Urinary bladder (tissue), 4 donors: ENCODE results near the gene IZUMO1. TPM values are rescaled to one million over a fixed set of nuclear protein-coding genes. Genes with fewer than 3 reads are reported as not detected.
"Not testable (repeated sequence)": the region's sequence is repeated elsewhere in the genome, so short reads cannot be mapped to it uniquely, and the experiment has no call there.

Source experiments
- DNase-seq: peaks from one replicate; pipeline ENCODE4 v3.0.0-alpha.2; 2015; ENCODE audit errors: extremely low spot score
- H3K27ac ChIP-seq: one replicate; pipeline ENCODE4 v1.5.1; 2013; ENCODE audit warnings: low read depth, mild to moderate bottlenecking, moderate library complexity
- H3K36me3 ChIP-seq: one replicate; pipeline ENCODE4 v1.6.1; 2013; ENCODE audit warnings: mild to moderate bottlenecking, moderate library complexity; ENCODE audit not compliant: insufficient read depth
- H3K4me1 ChIP-seq: one replicate; pipeline ENCODE4 v1.6.1; 2013; ENCODE audit warnings: mild to moderate bottlenecking, moderate library complexity; ENCODE audit not compliant: insufficient read depth
- H3K4me3 ChIP-seq: one replicate; pipeline ENCODE4 v1.5.1; 2013; ENCODE audit warnings: low read depth, low read length
- WGBS: extraction: QIAGEN DNeasy Blood & Tissue Kit; methylation state at CpG from one replicate; pipeline ENCODE4 v1.1.7; 2013; 5-methylcytosine and 5-hydroxymethylcytosine counted together
- polyA plus RNA-seq: library from polyadenylated mRNA; stranded (reverse); fragments of 200-250 nt; gene quantifications from one replicate; pipeline ENCODE4 v1.2.3, GENCODE V29; 2013
- small RNA-seq: library from RNA; depleted of rRNA; stranded (forward); fragments of <200 nt; gene quantifications from one replicate; pipeline ENCODE3, GENCODE V24; 2014
- total RNA-seq: library from RNA; depleted of rRNA; stranded (reverse); fragments of >200 nt; gene quantifications from one replicate; pipeline ENCODE4 v1.2.3, GENCODE V29; 2014
- donor health status: healthy with polysubstance abuse.
- donor health status: healthy.

The IZUMO1 gene
- total and polyA plus RNA-seq, 2 donors = not detected

- no peak overlapping the region for H3K4me3 ChIP-seq
- 98% methylated on average over 23 of the region's 23 CpGs for WGBS
- H3K4me1 ChIP-seq = no peaks in the 10 kb centered on the region
- DNase-seq = no peak
- no peak overlapping the region for H3K27ac ChIP-seq
- no peaks in the 10 kb centered on the region for H3K36me3 ChIP-seq
Observed at GRCh38 chr19:48703316-48703715, 43.4 kb downstream of the IZUMO1 start.

GRCh38 chr19:48702701-48703100, 44.0 kb downstream of the IZUMO1 start:
- no peak overlapping the region for H3K4me3 ChIP-seq
- no peak for DNase-seq
- H3K27ac ChIP-seq = no peak overlapping the region
- WGBS = 91% methylated on average over 13 of the region's 13 CpGs
- no peaks in the 10 kb centered on the region for H3K4me1 ChIP-seq
- H3K36me3 ChIP-seq = no peaks in the 10 kb centered on the region

DNA sequence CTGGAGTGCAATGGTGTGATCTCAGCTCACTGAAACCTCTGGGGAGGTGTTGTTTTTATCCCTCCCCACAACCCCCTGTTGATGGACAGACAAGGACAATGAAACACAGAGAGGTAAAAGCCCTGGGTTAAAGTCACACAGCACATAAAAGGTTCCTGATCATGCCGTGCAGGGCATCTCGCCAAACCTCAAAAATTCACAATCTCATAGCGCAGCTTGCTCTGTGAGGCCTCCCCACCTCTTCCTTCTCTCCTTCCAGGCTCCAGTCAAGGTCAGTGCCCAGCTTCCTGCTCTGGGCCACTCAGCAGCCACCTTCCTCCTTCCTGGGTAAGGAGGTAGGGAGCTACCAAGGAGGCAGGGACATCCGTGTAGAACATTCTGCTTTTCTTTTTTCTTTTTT, 48.7 kb downstream of the IZUMO1 start:
- Histone ChIP-seq H3K27ac (no peak overlapping the region), H3K4me3 (no peak overlapping the region), H3K4me1 (no peaks in the 10 kb centered on the region), H3K36me3 (no peaks in the 10 kb centered on the region)
- WGBS = 51% methylated on average over 4 of the region's 4 CpGs
- DNase-seq = no peak

DNA sequence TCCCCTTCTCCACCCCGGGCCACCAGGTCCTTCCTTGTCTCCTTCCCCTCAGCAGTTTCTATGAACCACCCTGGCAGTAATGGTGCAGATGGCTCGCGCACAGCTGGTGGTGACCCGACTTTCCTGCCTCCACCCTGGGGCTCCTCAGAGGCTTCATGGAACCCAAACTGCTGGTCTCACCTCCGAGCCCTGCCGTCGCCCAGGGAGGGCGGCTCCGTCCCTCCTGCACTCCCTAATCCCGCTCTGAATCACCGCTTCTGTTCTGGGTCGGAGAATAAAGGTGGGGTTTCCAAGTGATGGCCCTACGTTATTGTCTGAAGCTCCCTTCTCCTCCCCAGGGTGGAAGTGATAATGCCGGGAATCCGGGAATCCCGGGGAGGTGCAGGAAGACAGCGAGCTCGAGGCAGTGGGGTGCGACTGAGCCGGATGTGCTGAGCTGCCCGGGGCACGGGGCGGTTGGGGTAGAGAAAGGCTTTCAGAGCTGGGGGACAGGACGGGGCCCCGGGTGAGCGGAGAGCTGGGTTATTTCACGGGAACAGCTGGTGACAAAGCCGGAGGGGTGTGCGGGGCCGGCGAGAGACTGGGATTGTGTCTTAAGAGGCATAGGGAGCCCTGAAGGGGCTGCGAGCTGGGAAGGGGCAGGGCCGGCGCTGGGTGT, 50.2 kb downstream of the IZUMO1 start:
- WGBS = 8% methylated on average over 34 of the region's 34 CpGs
- DNase-seq = no peak
- no peaks in the 10 kb centered on the region for H3K4me1 ChIP-seq
- no peaks in the 10 kb centered on the region for H3K36me3 ChIP-seq
- no peak overlapping the region for H3K27ac ChIP-seq
- no peak overlapping the region for H3K4me3 ChIP-seq

DNA sequence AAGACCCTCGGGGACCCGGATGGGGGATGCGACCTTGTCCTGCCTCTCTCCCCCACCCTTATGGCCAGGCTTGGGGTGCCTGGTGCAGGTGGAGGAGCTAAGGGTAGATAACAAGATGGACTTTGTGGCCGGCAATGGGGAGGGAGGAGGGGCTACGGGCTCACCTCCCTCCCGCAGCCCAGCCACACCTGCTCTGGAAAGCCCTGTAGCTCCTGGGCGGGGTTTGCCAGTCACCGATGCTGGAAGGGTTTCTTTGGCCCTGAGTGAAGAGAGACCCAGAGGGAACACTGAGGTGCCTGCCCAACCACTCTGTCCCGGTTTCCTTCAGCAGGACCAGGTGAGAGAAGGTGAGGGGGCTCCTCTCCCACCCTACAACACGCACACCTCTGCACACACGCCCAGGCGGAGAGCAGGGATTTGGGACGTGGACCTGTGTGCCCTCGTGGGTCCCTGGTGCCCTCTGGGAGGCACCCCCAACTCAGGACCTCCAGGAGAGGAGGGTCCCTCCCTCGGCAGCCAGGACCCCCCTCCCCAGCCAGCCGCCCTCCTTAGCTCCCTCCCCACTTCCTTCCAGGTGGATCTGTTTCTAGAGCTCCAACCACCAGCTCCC, 50.9 kb downstream of the IZUMO1 start, which contains the start of gene FUT2:
Gene FUT2, plus strand, starts transcription at position 229 of the 610 bp plus-strand sequence. CDS start 6,986 bp downstream, outside the sequence.
- no peak within 1 kb of the TSS for H3K27ac ChIP-seq
- no peaks in the 10 kb centered on the region for H3K4me1 ChIP-seq
- no peak for DNase-seq
- no peaks in the 10 kb centered on the region for H3K36me3 ChIP-seq
- 30% methylated on average over 16 of the region's 16 CpGs for WGBS
- no peak within 1 kb of the TSS for H3K4me3 ChIP-seq

GRCh38 chr19:48693629-48694028, 53.1 kb downstream of the IZUMO1 start:
- not testable (repeated sequence) for H3K27ac ChIP-seq, H3K36me3 ChIP-seq, H3K4me3 ChIP-seq, DNase-seq, H3K4me1 ChIP-seq
- WGBS = 79% methylated on average over 9 of the region's 9 CpGs

Small RNAs within 50 kb of the gene (small RNA-seq; reads per million reads assigned to genes)
- not detected for gene RNU6-317P

Other genes with a start within 250 kb of the IZUMO1 start
- gene LMTK3, start 235.1 kb downstream of the IZUMO1 start, total RNA-seq = 0.42 TPM
- gene LMTK3, start 235.1 kb downstream of the IZUMO1 start, polyA plus RNA-seq = 0.72 TPM
- 0.42 TPM for gene SULT2B1, start 194.7 kb downstream of the IZUMO1 start, total RNA-seq
- gene SULT2B1, start 194.7 kb downstream of the IZUMO1 start, polyA plus RNA-seq = 0.30 TPM
- not detected for gene SPACA4, start 140.2 kb downstream of the IZUMO1 start, total RNA-seq
- not detected for gene SPACA4, start 140.2 kb downstream of the IZUMO1 start, polyA plus RNA-seq
- gene FAM83E, start 131.8 kb downstream of the IZUMO1 start, total RNA-seq = 0.58 TPM
- 1.1 TPM for gene FAM83E, start 131.8 kb downstream of the IZUMO1 start, polyA plus RNA-seq
- gene RPL18, start 127.7 kb downstream of the IZUMO1 start, total RNA-seq = 1,113 TPM
- gene RPL18, start 127.7 kb downstream of the IZUMO1 start, polyA plus RNA-seq = 2,167 TPM
- gene SPHK2, start 127.4 kb downstream of the IZUMO1 start, total RNA-seq = 4.9 TPM
- gene SPHK2, start 127.4 kb downstream of the IZUMO1 start, polyA plus RNA-seq = 22.0 TPM
- 4.6 TPM for gene DBP, start 109.5 kb downstream of the IZUMO1 start, total RNA-seq
- 12.3 TPM for gene DBP, start 109.5 kb downstream of the IZUMO1 start, polyA plus RNA-seq
- 1.8 TPM for gene CA11, start 100.7 kb downstream of the IZUMO1 start, total RNA-seq
- gene CA11, start 100.7 kb downstream of the IZUMO1 start, polyA plus RNA-seq = 13.4 TPM
- gene NTN5, start 73.9 kb downstream of the IZUMO1 start, total RNA-seq = 0.53 TPM
- 0.80 TPM for gene NTN5, start 73.9 kb downstream of the IZUMO1 start, polyA plus RNA-seq
- gene FUT2, start 50.9 kb downstream of the IZUMO1 start, total RNA-seq = 0.79 TPM
- gene FUT2, start 50.9 kb downstream of the IZUMO1 start, polyA plus RNA-seq = 0.41 TPM
- gene MAMSTR, start 27.2 kb downstream of the IZUMO1 start, total RNA-seq = 2.5 TPM
- gene MAMSTR, start 27.2 kb downstream of the IZUMO1 start, polyA plus RNA-seq = 3.0 TPM
- 10.8 TPM for gene RASIP1, start 6.3 kb downstream of the IZUMO1 start, total RNA-seq
- gene RASIP1, start 6.3 kb downstream of the IZUMO1 start, polyA plus RNA-seq = 15.5 TPM
- 1.6 TPM for gene FUT1, start 5.7 kb upstream of the IZUMO1 start, total RNA-seq
- 1.5 TPM for gene FUT1, start 5.7 kb upstream of the IZUMO1 start, polyA plus RNA-seq
- not detected for gene FGF21, start 8.6 kb upstream of the IZUMO1 start, total RNA-seq
- gene FGF21, start 8.6 kb upstream of the IZUMO1 start, polyA plus RNA-seq = not detected
- 34.4 TPM for gene BCAT2, start 64.1 kb upstream of the IZUMO1 start, total RNA-seq
- 79.2 TPM for gene BCAT2, start 64.1 kb upstream of the IZUMO1 start, polyA plus RNA-seq
- gene HSD17B14, start 89.6 kb upstream of the IZUMO1 start, total RNA-seq = 3.4 TPM
- gene HSD17B14, start 89.6 kb upstream of the IZUMO1 start, polyA plus RNA-seq = 18.6 TPM
- gene PLEKHA4, start 121.7 kb upstream of the IZUMO1 start, total RNA-seq = 11.5 TPM
- gene PLEKHA4, start 121.7 kb upstream of the IZUMO1 start, polyA plus RNA-seq = 56.4 TPM
- gene PPP1R15A, start 125.5 kb upstream of the IZUMO1 start, total RNA-seq = 21.8 TPM
- gene PPP1R15A, start 125.5 kb upstream of the IZUMO1 start, polyA plus RNA-seq = 122 TPM
- not detected for gene TULP2, start 151.8 kb upstream of the IZUMO1 start, total RNA-seq
- 0.57 TPM for gene TULP2, start 151.8 kb upstream of the IZUMO1 start, polyA plus RNA-seq
- gene NUCB1, start 153.4 kb upstream of the IZUMO1 start, total RNA-seq = 107 TPM
- 478 TPM for gene NUCB1, start 153.4 kb upstream of the IZUMO1 start, polyA plus RNA-seq
- 0.37 TPM for gene DHDH, start 186.8 kb upstream of the IZUMO1 start, total RNA-seq
- gene DHDH, start 186.8 kb upstream of the IZUMO1 start, polyA plus RNA-seq = 0.75 TPM
- 13.1 TPM for gene BAX, start 208.0 kb upstream of the IZUMO1 start, total RNA-seq
- gene BAX, start 208.0 kb upstream of the IZUMO1 start, polyA plus RNA-seq = 73.0 TPM
- gene FTL, start 218.4 kb upstream of the IZUMO1 start, total RNA-seq = 1,234 TPM
- 4,798 TPM for gene FTL, start 218.4 kb upstream of the IZUMO1 start, polyA plus RNA-seq
- gene GYS1, start 246.4 kb upstream of the IZUMO1 start, total RNA-seq = 33.3 TPM
- gene GYS1, start 246.4 kb upstream of the IZUMO1 start, polyA plus RNA-seq = 39.5 TPM
- gene RUVBL2, start 247.0 kb upstream of the IZUMO1 start, total RNA-seq = 61.3 TPM
- gene RUVBL2, start 247.0 kb upstream of the IZUMO1 start, polyA plus RNA-seq = 83.4 TPM